Cardiac muscle cell (in vitro differentiated cells and primary cell): ENCODE data around the gene NUAK1. TPM values are rescaled to one million over a fixed set of nuclear protein-coding genes. Genes with fewer than 3 reads are reported as not detected.

Source experiments
- DNase-seq, 2 donors: peaks; one replicate each; pipeline versions ENCODE4 v3.0.0 to v3.0.0-alpha.2; 2010 to 2017; ENCODE audit warnings: low read depth in 1 of 2, low spot score in 1 of 2
- H3K27ac ChIP-seq: fragments of 200-600 bp; sonication (generic); 2 replicates; pipeline ENCODE4 v1.5.1; 2016
- H3K27me3 ChIP-seq: fragments of 200-600 bp; sonication (generic); 2 replicates; pipeline ENCODE4 v1.6.0; 2016; ENCODE audit warnings: control low read depth
- H3K36me3 ChIP-seq: fragments of 200-600 bp; sonication (generic); 2 replicates; pipeline ENCODE4 v1.5.1; 2016; ENCODE audit warnings: control low read depth
- H3K4me1 ChIP-seq: fragments of 200-600 bp; sonication (generic); 2 replicates; pipeline ENCODE4 v1.8.1; 2017; ENCODE audit warnings: low read depth, mild to moderate bottlenecking, mixed run types
- H3K4me3 ChIP-seq: fragments of 200-600 bp; sonication (generic); 2 replicates; pipeline ENCODE4 v1.5.1; 2016; ENCODE audit warnings: mild to moderate bottlenecking
- H3K9me3 ChIP-seq: fragments of 200-600 bp; sonication (generic); 2 replicates; pipeline ENCODE4 v1.5.1; 2017; ENCODE audit warnings: low read depth, mild to moderate bottlenecking, control low read depth
- polyA plus RNA-seq: library from polyadenylated mRNA; unstranded; fragments of >200 nt; fragmentation: Nextera tagmentation; extraction: Ambion mirVana; gene quantifications from 2 replicates; pipeline ENCODE4 v1.2.1, GENCODE V29; 2016
- total RNA-seq: library from RNA; depleted of rRNA; stranded (reverse); fragments of >200 nt; gene quantifications from 2 replicates; pipeline ENCODE4 v1.2.3, GENCODE V29; 2016
- TF ChIP-seq, protein P1 (sequence below): IDR thresholded peaks from 2 replicates; pipeline ENCODE4 v1.5.1; 2012; ENCODE audit warnings: low read depth, mild to moderate bottlenecking, low read length

Gene NUAK1
- total and polyA plus RNA-seq, 2 experiments from 2014 or later = 2.9 to 7.2 TPM

GRCh38 chr12:106173442-106173841 is 34.7 kb upstream of the NUAK1 start:
- Histone ChIP-seq H3K4me1 (peaks cover 9% of the 10 kb centered on the region), H3K9me3 (no peaks in the 10 kb centered on the region)

DNA sequence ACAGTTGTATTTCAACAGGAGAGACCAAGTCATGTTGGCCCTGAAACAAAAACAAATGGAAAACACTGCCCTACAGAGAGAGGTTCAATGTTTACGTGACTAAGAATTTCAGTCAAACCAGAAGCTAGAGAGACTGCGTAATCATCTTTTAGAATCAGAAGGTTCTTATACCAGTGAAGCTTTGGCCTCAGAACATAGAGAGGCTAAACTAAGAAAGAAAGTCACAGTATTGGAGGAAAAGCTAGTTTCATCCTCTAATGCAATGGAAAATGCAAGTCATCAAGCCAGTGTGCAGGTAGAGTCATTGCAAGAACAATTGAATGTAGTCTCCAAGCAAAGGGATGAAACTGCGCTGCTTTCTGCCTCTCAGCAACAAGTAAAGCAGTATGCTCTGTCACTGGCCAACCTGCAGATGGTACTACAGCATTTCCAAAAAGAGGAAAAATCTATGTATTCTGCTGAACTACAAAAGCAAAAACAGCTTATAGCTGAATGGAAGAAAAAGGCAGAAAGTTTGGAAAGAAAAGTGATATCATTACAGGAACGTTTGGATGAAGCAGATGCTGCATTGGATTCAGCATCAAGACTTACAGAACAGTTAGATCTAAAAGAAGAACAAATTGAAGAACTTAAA is 32.5 kb upstream of the NUAK1 start:
- H3K27ac ChIP-seq = no peak overlapping the region
- H3K27me3 ChIP-seq = no peaks in the 10 kb centered on the region
- TF ChIP-seq, protein P1, sequence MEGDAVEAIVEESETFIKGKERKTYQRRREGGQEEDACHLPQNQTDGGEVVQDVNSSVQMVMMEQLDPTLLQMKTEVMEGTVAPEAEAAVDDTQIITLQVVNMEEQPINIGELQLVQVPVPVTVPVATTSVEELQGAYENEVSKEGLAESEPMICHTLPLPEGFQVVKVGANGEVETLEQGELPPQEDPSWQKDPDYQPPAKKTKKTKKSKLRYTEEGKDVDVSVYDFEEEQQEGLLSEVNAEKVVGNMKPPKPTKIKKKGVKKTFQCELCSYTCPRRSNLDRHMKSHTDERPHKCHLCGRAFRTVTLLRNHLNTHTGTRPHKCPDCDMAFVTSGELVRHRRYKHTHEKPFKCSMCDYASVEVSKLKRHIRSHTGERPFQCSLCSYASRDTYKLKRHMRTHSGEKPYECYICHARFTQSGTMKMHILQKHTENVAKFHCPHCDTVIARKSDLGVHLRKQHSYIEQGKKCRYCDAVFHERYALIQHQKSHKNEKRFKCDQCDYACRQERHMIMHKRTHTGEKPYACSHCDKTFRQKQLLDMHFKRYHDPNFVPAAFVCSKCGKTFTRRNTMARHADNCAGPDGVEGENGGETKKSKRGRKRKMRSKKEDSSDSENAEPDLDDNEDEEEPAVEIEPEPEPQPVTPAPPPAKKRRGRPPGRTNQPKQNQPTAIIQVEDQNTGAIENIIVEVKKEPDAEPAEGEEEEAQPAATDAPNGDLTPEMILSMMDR = no peak
- H3K9me3 ChIP-seq = no peaks in the 10 kb centered on the region
- H3K36me3 ChIP-seq = no peaks in the 10 kb centered on the region
- H3K4me3 ChIP-seq = no peak overlapping the region
- no peaks in the 10 kb centered on the region for H3K4me1 ChIP-seq
- DNase-seq = no peak

More at GRCh38 chr12:106173442-106173841, 34.7 kb upstream of the NUAK1 start:
- TF ChIP-seq, protein P1 = no peak
- no peak overlapping the region for H3K4me3 ChIP-seq
- H3K36me3 ChIP-seq = no peaks in the 10 kb centered on the region
- no peaks in the 10 kb centered on the region for H3K27me3 ChIP-seq
- DNase-seq = no peak
- no peak overlapping the region for H3K27ac ChIP-seq

- Histone ChIP-seq H3K9me3 (no peaks in the 10 kb centered on the region), H3K4me1 (no peaks in the 10 kb centered on the region), H3K27me3 (no peaks in the 10 kb centered on the region), H3K4me3 (no peak overlapping the region), H3K36me3 (no peaks in the 10 kb centered on the region), H3K27ac (no peak overlapping the region)
- peak in 1 of 2 donors; percentile 71 for DNase-seq
- TF ChIP-seq, protein P1 = no peak
These were observed 31.5 kb upstream of the NUAK1 start for GRCh38 chr12:106170285-106170684.

- DNase-seq = no peak
- no peak overlapping the region for H3K27ac ChIP-seq
- TF ChIP-seq, protein P1 = no peak
- H3K4me3 ChIP-seq = no peak overlapping the region
- no peaks in the 10 kb centered on the region for H3K9me3 ChIP-seq
- no peaks in the 10 kb centered on the region for H3K4me1 ChIP-seq
- H3K36me3 ChIP-seq = no peaks in the 10 kb centered on the region
- H3K27me3 ChIP-seq = no peaks in the 10 kb centered on the region
These were observed 25.0 kb upstream of the NUAK1 start for GRCh38 chr12:106163712-106164111.

- Histone ChIP-seq H3K4me3 (no peak overlapping the region), H3K27me3 (no peaks in the 10 kb centered on the region), H3K9me3 (no peaks in the 10 kb centered on the region), H3K36me3 (no peaks in the 10 kb centered on the region), H3K27ac (no peak overlapping the region), H3K4me1 (no peaks in the 10 kb centered on the region)
- TF ChIP-seq, protein P1 = no peak
- no peak for DNase-seq
These were observed 22.7 kb upstream of the NUAK1 start for GRCh38 chr12:106161491-106161890.
